Ascending aorta (tissue), 2 donors: Measurements from ENCODE around the gene CCDC142. TPM values are rescaled to one million over a fixed set of nuclear protein-coding genes. Genes with fewer than 3 reads are reported as not detected.

Experiments
- DNase-seq, 2 donors: peaks; one replicate each; pipeline ENCODE4 v3.0.0-alpha.2; 2019; ENCODE audit warnings: low spot score in 2 of 2
- H3K27ac ChIP-seq, 2 donors: fragments of 200-600 bp; sonication (generic); one replicate each; pipeline ENCODE4 v1.5.1; 2016 to 2017; ENCODE audit warnings: mild to moderate bottlenecking in 1 of 2
- H3K27me3 ChIP-seq: fragments of 200-600 bp; sonication (generic); one replicate; pipeline ENCODE4 v1.5.1; 2017
- H3K36me3 ChIP-seq, 2 donors: fragments of 200-600 bp; sonication (generic); one replicate each; pipeline ENCODE4 v1.5.1; 2016
- H3K4me1 ChIP-seq, 2 donors: fragments of 200-600 bp; sonication (generic); one replicate each; pipeline ENCODE4 v1.5.1; 2016 to 2017; ENCODE audit warnings: mild to moderate bottlenecking in 1 of 2
- H3K4me3 ChIP-seq, 2 donors: fragments of 200-600 bp; sonication (generic); one replicate each; pipeline ENCODE4 v1.5.1; 2016 to 2017; ENCODE audit warnings: mild to moderate bottlenecking in 1 of 2
- H3K9me3 ChIP-seq, 2 donors: fragments of 200-600 bp; sonication (generic); one replicate each; pipeline ENCODE4 v1.5.1; 2016
- intact Hi-C: fragments of 100-400 bp; cut with DNase I; formaldehyde crosslinking; loops from one replicate; pipeline ENCODE4 v1.15.1; 2023
- total RNA-seq: library from RNA; depleted of rRNA; stranded (reverse); fragments of >200 nt; gene quantifications from one replicate; pipeline ENCODE4 v1.1.0, GENCODE V29; 2016
- TF ChIP-seq, protein P1 (sequence below), 3 experiments: fragments of 200-600 bp in 2 of 3; fragments of 450-650 bp in 1 of 3; sonication (generic) in 2 of 3; IDR thresholded peaks; one replicate each; pipeline ENCODE4 v1.5.1; 2016 to 2019; ENCODE audit warnings: antibody characterized with exemption in 3 of 3, mild to moderate bottlenecking in 1 of 3, moderate library complexity in 1 of 3

The CCDC142 gene
- total RNA-seq, 1 donor from 2014 or later = 16.5 TPM

DNA sequence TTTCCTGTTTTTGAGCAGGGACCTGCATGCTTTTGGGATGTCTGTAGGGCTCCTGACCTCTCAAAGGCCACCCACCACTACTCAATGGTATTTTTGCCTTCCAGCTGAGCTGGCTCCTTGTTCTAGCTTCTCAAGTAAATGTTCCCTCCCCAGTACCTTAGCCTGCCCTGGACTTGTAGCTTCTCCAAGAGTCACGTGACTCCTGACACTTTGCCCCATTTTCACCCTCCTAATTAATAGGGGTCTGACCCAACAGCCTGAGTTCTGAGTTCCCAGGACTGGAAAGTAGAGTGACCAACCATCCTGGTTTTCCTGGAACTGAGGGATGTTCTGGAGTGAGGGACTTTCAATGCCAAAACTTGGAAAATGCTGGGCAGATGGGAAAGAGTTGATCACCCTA, 12.6 kb upstream of the CCDC142 start:
- Histone ChIP-seq H3K27me3 (peaks cover 5% of the 10 kb centered on the region), H3K9me3 (no peaks in the 10 kb centered on the region), H3K27ac (no peak overlapping the region), H3K36me3 (peaks cover 31 to 34% of the 10 kb centered on the region in 2 donors), H3K4me3 (no peak overlapping the region), H3K4me1 (peaks cover 0 to 8% of the 10 kb centered on the region in 2 donors)
- DNase-seq = no peak
- TF ChIP-seq, protein P1, sequence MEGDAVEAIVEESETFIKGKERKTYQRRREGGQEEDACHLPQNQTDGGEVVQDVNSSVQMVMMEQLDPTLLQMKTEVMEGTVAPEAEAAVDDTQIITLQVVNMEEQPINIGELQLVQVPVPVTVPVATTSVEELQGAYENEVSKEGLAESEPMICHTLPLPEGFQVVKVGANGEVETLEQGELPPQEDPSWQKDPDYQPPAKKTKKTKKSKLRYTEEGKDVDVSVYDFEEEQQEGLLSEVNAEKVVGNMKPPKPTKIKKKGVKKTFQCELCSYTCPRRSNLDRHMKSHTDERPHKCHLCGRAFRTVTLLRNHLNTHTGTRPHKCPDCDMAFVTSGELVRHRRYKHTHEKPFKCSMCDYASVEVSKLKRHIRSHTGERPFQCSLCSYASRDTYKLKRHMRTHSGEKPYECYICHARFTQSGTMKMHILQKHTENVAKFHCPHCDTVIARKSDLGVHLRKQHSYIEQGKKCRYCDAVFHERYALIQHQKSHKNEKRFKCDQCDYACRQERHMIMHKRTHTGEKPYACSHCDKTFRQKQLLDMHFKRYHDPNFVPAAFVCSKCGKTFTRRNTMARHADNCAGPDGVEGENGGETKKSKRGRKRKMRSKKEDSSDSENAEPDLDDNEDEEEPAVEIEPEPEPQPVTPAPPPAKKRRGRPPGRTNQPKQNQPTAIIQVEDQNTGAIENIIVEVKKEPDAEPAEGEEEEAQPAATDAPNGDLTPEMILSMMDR (IDR thresholded peaks at IDR 0.05) = no peak
- intact Hi-C loops = no loop called here

DNA sequence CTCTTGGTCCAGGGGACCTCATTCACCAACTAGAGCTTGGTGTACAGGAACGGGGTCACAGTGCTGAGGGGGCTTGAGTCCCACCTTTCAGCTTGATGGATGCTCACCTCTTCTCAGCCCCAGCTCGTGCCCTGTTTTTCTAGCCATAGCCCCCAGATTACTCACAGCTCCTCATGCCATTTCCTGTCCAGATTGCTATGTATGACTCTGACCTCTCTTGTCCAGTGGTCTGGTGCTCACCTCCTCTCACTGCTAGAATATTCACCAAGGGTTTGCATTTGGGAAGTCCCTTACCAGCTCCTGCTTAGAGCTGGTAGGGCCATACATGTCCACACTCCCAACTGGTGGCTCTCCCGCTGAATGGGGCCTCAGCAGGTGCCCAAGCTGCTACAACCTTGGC, 10.7 kb upstream of the CCDC142 start:
- H3K27me3 ChIP-seq = no peaks in the 10 kb centered on the region
- intact Hi-C loops = no loop called here
- no peak overlapping the region for H3K4me3 ChIP-seq
- H3K4me1 ChIP-seq = no peaks in the 10 kb centered on the region
- TF ChIP-seq, protein P1 (IDR thresholded peaks at IDR 0.05) = no peak
- peaks cover 41 to 49% of the 10 kb centered on the region in 2 donors for H3K36me3 ChIP-seq
- H3K9me3 ChIP-seq = no peaks in the 10 kb centered on the region
- no peak for DNase-seq
- H3K27ac ChIP-seq = no peak overlapping the region

DNA sequence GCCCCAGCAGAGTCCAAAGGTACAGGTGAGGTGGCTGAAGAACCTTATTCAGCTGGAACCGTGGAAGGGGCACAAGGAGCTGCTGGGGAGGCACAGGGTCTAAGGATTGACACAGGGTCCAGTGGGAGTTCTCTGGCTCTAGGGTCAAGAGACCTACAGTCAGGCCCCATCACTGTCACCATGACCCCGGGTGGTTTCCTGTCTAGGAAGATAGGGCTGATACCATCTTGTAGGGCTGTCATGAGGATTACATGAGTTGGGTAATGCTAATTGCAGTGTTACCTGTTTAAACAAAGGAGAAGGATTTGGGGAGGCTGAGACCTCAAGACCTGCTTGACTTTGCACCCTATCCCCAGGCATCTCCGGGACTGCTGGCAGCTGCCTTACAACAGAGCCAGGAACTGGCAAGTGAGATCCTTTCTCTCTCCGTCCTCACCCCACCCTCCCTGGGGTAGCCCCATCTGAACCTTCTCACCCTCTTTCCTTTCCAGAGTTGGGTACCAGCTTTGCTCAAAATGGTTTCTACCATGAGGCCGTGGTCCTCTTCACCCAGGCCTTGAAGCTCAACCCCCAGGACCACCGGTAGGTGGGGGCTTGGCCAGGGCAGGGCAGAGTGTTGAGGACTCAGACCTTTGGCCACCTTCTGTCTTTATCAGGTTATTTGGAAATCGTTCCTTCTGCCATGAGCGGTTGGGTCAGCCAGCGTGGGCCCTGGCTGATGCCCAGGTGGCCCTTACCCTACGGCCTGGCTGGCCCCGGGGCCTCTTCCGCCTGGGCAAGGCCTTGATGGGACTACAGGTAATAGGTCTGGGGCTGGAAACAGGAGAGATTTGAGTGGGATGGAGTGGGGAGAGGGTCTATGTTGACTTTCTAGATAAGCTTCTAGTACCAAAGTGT, 9.1 kb upstream of the CCDC142 start:
- H3K4me3 ChIP-seq = no peak overlapping the region
- no peak overlapping the region for H3K27ac ChIP-seq
- intact Hi-C loops = no loop called here
- no peaks in the 10 kb centered on the region for H3K9me3 ChIP-seq
- no peaks in the 10 kb centered on the region for H3K27me3 ChIP-seq
- H3K4me1 ChIP-seq = no peaks in the 10 kb centered on the region
- peaks cover 41 to 57% of the 10 kb centered on the region in 2 donors for H3K36me3 ChIP-seq
- TF ChIP-seq, protein P1 (IDR thresholded peaks at IDR 0.05) = no peak
- DNase-seq = no peak

DNA sequence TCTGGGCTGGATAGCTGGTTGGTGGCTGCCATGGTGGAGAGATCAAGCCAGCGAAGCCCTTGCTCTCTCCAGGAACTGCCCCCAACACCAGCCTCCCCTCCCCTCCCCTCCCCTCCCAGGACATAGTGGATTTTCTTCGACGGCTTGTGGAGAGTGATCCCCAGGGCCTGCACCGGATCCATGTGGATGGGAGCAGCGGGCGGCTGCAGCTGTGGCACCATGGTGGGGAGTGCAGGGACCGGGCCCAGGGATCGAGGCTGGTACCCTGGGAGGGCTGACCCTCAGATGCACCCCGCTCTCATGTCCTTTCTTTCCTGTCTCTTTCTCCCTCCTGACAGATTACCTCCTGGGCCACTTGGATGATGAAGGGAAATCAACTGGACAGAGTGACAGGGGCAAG, 7.1 kb upstream of the CCDC142 start:
- DNase-seq = no peak
- no peaks in the 10 kb centered on the region for H3K4me1 ChIP-seq
- H3K4me3 ChIP-seq = no peak overlapping the region
- H3K9me3 ChIP-seq = no peaks in the 10 kb centered on the region
- intact Hi-C loops = no loop called here
- H3K36me3 ChIP-seq = peaks cover 41 to 71% of the 10 kb centered on the region in 2 donors
- no peak overlapping the region for H3K27ac ChIP-seq
- TF ChIP-seq, protein P1 (IDR thresholded peaks at IDR 0.05) = no peak
- H3K27me3 ChIP-seq = no peaks in the 10 kb centered on the region

DNA sequence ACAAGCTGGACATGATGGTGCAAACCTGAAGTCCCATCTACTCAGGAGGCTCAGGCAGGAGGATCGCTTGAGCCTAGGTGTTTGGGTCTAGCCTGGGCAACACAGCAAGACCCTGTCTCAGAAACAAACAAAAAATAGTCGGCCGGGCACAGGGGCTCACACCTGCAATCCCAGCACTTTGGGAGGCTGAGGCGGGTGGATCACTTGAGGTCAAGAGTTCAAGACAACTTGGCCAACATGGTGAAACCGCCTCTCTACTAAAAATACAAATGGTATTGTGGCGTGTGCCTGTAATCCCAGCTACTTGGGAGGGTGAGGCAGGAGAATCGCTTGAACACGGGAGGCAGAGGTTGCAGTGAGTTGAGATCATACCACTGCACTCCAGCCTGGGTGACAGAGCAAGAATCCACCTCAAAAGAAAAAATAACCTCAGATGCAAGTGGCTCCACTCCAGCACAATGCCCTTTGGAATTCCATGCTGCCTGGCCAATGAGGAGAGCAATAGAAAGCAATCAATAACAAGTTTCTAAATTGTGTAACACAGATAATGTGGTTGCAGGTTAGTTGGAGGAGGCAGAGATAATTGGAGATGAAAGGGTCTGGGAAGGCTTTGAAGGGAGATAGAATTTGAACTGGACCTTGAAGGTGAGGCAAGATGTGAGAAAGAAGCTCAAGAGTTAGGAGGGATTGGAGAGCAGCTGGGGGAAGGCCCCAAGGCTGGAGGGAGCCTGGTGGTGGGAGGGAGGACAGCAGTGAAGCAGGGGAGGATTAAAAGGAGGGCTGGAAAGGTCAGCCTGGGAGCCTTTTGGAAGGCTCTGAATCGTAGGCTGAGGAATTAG, 6.1 kb upstream of the CCDC142 start:
- Histone ChIP-seq H3K4me1 (peaks cover 0 to 2% of the 10 kb centered on the region in 2 donors), H3K27me3 (no peaks in the 10 kb centered on the region)
- intact Hi-C loops = no loop called here

More for the DNA sequence above, 6.1 kb upstream of the CCDC142 start:
- TF ChIP-seq, protein P1 (IDR thresholded peaks at IDR 0.05) = no peak
- Histone ChIP-seq H3K9me3 (no peaks in the 10 kb centered on the region), H3K36me3 (peaks cover 41 to 71% of the 10 kb centered on the region in 2 donors), H3K27ac (no peak overlapping the region), H3K4me3 (no peak overlapping the region)
- no peak for DNase-seq
